ENCODE measurements around the gene YIPF3. TPM values are rescaled to one million over a fixed set of nuclear protein-coding genes. Genes with fewer than 3 reads are reported as not detected.

Gene YIPF3
- total and polyA plus RNA-seq, 9 of the 15 experiments (the other 6 are each of a cell fraction or from before 2014, with no cell fraction given) = 27.5 to 75.3 (median 57.6) TPM

DNA sequence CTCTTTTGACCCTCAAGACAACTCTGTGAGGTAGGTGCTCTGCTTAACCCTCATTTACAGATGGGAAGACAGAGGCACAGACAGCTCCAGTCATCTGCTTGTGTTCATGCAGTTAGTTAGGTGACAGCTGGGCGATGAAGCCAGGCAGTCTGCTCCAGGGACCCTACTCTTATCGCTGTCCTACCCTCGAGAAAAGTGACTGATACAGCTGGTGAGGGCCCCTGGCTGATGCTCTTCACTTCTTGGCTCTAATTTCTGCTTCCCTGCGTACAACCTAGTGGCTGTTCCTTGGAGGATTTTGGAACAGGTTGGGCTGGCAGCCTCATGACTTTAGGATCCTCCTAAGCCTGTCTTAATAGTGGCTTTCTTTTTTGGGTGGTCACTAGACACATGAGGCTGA, 48.5 kb downstream of the YIPF3 start:
- ATAC-seq = peak; percentile 30
- no peak overlapping the region for H3K4me3 ChIP-seq
- no peaks in the 10 kb centered on the region for H3K36me3 ChIP-seq (ENCODE audit: control insufficient read depth, insufficient read depth, low read length)
- 15% methylated on average over 4 of the region's 4 CpGs for WGBS (ENCODE audit: insufficient coverage, low coverage, missing lambda C conversion rate)
- ChIA-PET POLR2A (interaction anchor here (1.6 kb wide), 1 partner anchor 10 kb away, joined by 5 read pairs; the partner anchor contains the start of gene TJAP1), CTCF (ENCODE audit: low intra/inter-chr PET ratio) (no interaction called here)
- peak overlapping the region; percentile 37; the same call in 1 of the 2 replicates for H2AFZ ChIP-seq (ENCODE audit: low read depth, low read length)
- FAIRE-seq = peak; percentile 42
- no peaks in the 10 kb centered on the region for H3K79me2 ChIP-seq (ENCODE audit: control insufficient read depth, insufficient read depth, low read length)
- DNase-seq (ENCODE audit: extremely low read depth in 1 of 4, low spot score in 3 of 4) = no peak
- in situ Hi-C loops (cut with MboI) = no loop called here
- BruUV-seq (replicated peaks) = no TSS peak
- TF ChIP-seq, protein P1, sequence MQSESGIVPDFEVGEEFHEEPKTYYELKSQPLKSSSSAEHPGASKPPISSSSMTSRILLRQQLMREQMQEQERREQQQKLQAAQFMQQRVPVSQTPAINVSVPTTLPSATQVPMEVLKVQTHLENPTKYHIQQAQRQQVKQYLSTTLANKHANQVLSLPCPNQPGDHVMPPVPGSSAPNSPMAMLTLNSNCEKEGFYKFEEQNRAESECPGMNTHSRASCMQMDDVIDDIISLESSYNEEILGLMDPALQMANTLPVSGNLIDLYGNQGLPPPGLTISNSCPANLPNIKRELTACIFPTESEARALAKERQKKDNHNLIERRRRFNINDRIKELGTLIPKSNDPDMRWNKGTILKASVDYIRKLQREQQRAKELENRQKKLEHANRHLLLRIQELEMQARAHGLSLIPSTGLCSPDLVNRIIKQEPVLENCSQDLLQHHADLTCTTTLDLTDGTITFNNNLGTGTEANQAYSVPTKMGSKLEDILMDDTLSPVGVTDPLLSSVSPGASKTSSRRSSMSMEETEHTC (IDR thresholded peaks at IDR 0.05) = no peak
- TF ChIP-seq SRSF7 (optimal IDR thresholded peaks at IDR 0.05; ENCODE audit: low read depth, low read length) (no peak), ZNF24 (IDR thresholded peaks at IDR 0.05) (no peak), ZNF253 (CRISPR knock-in tag; conservative IDR thresholded peaks at IDR 0.05) (no peak), NFE2L1 (tag; IDR thresholded peaks at IDR 0.05; ENCODE audit: borderline replicate concordance, low read depth) (no peak), ZNF165 (CRISPR knock-in tag; IDR thresholded peaks at IDR 0.05; ENCODE audit: borderline replicate concordance) (no peak), DPF2 (IDR thresholded peaks at IDR 0.05) (no peak), NFATC3 (IDR thresholded peaks at IDR 0.05) (no peak), NFIC (IDR thresholded peaks at IDR 0.05) (no peak)
- TF ChIP-seq, protein P2, sequence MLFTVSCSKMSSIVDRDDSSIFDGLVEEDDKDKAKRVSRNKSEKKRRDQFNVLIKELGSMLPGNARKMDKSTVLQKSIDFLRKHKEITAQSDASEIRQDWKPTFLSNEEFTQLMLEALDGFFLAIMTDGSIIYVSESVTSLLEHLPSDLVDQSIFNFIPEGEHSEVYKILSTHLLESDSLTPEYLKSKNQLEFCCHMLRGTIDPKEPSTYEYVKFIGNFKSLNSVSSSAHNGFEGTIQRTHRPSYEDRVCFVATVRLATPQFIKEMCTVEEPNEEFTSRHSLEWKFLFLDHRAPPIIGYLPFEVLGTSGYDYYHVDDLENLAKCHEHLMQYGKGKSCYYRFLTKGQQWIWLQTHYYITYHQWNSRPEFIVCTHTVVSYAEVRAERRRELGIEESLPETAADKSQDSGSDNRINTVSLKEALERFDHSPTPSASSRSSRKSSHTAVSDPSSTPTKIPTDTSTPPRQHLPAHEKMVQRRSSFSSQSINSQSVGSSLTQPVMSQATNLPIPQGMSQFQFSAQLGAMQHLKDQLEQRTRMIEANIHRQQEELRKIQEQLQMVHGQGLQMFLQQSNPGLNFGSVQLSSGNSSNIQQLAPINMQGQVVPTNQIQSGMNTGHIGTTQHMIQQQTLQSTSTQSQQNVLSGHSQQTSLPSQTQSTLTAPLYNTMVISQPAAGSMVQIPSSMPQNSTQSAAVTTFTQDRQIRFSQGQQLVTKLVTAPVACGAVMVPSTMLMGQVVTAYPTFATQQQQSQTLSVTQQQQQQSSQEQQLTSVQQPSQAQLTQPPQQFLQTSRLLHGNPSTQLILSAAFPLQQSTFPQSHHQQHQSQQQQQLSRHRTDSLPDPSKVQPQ (CRISPR knock-in tag; IDR thresholded peaks at IDR 0.05; ENCODE audit: borderline replicate concordance) = no peak
- TF ChIP-seq, protein P3, sequence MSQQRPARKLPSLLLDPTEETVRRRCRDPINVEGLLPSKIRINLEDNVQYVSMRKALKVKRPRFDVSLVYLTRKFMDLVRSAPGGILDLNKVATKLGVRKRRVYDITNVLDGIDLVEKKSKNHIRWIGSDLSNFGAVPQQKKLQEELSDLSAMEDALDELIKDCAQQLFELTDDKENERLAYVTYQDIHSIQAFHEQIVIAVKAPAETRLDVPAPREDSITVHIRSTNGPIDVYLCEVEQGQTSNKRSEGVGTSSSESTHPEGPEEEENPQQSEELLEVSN (IDR thresholded peaks at IDR 0.05; ENCODE audit: borderline replicate concordance in 1 of 2, extremely low read depth in 1 of 2, insufficient read depth in 1 of 2, insufficient read length in 1 of 2, low read depth in 1 of 2, low read length in 1 of 2, poor library complexity in 1 of 2, severe bottlenecking in 1 of 2) = no peak
- no peak overlapping the region for H3K27ac ChIP-seq (ENCODE audit: extremely low read depth, low read depth, low read length)
- no peak overlapping the region for H3K4me2 ChIP-seq (ENCODE audit: insufficient read depth, low read length)
- H3K27me3 ChIP-seq (ENCODE audit: control insufficient read depth in 2 of 2, insufficient read depth in 2 of 2, low read length in 2 of 2) = peaks cover under 1 to 4% of the 10 kb centered on the region in 2 experiments; a peak in 2 of 5 replicates
- H3K9ac ChIP-seq (ENCODE audit: insufficient read depth in 1 of 2, low read depth in 2 of 2, low read length in 2 of 2) = peak overlapping the region in 1 of 2 experiments; percentile 31; a peak in 1 of 4 replicates
- H3K9me1 ChIP-seq (ENCODE audit: control insufficient read depth, insufficient read depth, low read length) = no peaks in the 10 kb centered on the region
- H4K20me1 ChIP-seq (replicated peaks; ENCODE audit: control insufficient read depth, insufficient read depth, low read length) = no peaks in the 10 kb centered on the region
- H3K9me3 ChIP-seq (replicated peaks; ENCODE audit: control insufficient read depth, insufficient read depth, low read depth, low read length) = no peaks in the 10 kb centered on the region
- H3K4me1 ChIP-seq (replicated peaks in 1 of 2; ENCODE audit: control insufficient read depth in 2 of 2, insufficient read depth in 2 of 2, low read length in 2 of 2) = no peaks in the 10 kb centered on the region; a peak in 2 of 5 replicates
- intact Hi-C loops (cut with micrococcal nuclease) = no loop called here
